Iris pigment epithelial cell (primary cell): ENCODE data around the gene RAMP1.
A peak's percentile ranks its signal among the peaks of the same experiment; 100 is the strongest.

ENCODE experiments used
- DNase-seq: peaks from one replicate; pipeline ENCODE4 v3.0.0-alpha.2; 2011; ENCODE audit warnings: low read depth

RAMP1 gene

DNA sequence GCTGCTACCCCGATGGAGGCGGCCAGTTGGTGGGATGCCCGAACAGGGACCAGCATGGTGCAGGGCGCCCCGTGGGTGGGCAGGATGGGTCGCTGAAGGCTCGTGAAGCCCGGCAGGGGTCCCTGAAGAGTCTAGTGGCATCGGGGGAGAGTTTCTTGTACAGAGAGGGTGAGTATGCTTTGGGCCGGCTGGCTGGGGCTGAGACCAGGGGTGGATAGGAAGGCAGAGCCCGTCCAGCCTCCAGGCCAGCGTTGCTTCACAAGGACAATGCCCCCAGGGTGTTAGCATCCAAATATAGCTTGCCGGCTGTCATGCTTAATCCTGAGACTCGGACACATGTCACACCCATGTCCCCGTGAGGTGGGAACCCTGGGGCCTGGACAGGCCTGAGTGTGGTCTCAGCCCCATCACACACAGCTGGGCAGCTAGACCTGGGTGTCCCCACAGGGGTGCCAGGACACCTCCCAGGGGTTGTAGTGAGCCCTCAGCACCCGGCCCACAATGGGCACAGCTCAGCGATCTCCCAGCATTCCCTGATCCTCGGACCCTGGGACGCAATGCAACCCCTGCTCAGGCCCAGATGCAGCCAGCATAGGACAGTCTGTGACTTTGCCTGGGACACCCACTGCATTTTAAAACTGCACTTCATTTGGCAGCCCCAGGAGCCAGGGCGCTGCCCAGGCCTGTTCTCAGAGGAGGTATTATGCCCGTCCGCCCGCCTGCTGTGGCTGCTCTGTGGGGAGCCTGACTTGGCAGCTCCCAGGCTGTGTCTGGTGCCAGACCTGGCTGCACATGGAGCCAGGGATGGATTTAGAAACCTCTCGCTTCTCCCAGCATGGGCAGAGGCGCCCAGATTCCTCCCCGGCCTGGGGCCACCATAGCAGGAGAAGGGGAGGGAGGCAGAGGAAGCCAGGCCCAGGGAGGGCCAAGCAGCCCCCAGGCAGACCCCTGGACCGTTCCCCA lies 36.4 kb downstream of the RAMP1 start:
- DNase-seq, result no peak

DNA sequence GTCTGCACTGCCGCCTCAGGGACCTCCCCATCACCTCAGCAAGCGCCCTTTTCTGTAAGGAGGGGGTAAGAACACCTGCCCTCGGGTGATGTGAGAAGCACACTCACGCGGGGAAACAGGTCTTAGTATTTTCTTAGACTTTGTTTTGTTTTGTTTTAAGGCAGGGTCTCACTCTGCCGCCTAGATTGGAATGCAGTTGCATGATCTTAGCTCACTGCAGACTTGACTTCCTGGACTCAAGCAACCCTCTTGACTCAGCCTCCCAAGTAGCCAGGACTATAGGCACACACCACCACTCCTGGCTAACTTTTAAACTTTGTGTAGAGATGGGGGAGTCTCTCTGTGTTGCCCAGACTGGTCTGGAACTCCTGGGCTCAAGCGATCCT lies 37.1 kb downstream of the RAMP1 start:
- DNase-seq, result peak; percentile 31

DNA sequence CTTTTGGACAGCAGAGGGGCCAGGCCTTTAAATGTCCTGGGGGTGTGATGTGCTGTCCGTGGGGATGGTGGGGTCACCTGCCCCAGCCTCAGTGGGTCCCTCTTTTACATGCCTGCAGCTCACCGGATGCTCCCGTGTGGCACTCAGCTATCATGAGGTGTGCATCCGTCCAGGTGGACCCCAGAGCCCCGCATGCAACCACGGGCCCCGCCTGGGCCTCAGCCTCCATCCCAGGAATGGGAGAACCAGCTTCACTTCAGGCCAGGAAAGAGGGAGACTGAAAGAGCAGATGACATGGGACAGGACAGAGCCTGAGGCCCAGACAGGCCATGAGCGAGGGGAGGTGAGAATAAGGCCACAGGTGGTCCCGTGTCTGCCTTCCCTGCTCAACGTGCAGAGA lies 37.5 kb downstream of the RAMP1 start:
- DNase-seq, result no peak

DNA sequence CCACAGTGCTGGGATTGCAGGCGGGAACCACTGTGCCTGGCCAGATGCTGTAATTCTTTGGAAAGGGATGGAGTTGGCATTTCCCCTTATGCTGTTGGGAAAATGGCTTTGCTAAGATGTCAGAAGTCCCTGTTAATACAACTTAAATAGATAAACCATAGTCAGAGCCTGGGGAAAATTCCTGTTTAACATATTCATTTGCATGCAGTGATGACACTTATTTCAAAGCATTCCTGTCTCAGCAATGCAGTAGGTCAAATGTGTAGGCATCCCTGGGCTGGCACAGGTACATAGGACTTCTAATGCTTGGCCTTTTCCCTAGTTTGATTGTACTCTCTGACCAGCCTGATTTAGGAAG lies 38.6 kb downstream of the RAMP1 start:
- DNase-seq, result no peak

DNA sequence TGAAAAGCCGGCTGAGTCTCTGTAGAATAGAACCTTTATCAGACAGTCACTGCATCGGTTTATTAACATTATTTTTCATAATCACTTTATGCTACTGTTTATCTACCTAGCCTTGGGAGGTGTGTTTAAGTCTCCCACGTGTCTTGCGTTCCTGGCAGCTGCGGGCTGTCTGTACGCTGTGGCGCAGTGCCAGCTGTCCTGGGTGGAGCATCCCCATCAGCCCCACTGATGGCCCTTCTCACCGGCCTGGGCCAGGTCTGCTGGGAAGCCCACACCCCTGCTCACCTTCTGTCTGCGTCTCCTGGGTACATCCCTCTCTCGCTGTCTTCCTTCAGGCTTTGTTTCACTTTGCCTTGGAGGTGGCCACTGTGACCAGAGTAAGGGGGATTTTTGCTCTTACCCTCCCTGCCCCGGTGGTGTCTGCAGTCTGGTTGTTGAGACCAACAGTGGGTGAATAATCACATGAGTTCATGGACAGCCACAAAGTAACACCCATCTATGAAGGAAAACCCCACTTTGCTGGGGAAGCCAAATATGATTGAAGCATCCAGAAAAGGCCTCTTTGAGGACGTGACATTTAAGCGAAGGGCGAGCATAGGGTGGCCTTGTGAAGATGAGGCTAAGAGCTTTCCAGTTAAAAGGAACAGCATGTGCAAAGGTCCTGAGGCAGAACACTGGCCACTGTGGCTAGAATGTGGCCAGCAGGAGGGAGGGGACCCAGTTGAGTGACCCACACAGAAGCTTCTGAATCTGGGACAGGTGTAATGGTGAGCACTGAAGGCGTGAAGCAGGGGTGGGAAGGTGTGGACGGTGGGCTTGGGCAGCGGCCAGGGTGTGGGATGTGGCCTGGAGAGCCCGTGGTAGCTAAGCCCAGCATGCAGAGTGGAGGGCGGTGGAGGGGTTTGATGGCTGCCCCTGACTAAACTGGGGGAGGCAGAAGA lies 41.7 kb downstream of the RAMP1 start:
- DNase-seq, result no peak

DNA sequence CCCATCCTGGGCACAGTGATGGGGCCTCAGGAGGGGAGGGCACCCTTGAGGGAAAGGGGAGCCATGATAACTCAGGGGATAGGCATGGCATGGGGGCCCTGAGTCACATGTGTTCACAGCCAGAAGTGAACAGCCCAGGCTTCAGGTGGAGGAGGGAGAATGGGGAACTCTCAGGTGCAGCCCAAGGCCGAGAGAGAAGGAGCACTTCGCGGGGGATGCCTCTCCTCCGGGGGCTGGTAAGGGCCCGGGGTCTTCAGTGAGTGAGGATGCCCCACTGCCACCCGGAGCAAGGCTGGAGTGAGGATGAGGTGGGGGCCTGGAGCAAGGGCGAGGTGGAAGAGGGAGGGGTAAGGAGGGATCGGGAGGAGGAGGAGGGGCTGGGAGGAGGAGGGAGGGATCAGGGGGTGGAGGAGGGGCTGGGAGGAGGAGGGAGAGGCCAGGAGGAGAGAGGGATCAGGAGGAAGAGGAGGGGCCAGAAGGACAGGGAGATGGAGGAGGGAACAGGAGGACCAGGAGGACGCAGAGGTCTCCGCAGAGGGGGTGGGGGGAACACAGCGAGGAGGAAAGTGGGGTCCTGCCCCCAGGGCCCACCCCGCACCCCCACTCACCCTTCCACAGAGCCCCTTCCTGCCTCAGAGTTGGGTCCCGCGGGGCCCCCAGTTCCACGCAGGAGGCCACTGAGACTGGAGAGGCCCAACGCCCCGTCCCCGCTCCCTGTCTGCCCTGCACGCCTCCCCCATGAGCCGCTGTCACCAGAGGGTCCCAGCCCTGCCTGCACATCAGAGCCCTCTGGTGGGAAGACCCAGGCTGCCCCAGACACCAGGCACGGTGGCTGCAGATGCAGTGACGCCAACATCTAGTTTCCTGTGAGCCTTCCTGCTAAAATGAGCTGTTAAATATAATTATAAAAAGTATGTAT lies 42.8 kb downstream of the RAMP1 start:
- DNase-seq, result no peak

DNA sequence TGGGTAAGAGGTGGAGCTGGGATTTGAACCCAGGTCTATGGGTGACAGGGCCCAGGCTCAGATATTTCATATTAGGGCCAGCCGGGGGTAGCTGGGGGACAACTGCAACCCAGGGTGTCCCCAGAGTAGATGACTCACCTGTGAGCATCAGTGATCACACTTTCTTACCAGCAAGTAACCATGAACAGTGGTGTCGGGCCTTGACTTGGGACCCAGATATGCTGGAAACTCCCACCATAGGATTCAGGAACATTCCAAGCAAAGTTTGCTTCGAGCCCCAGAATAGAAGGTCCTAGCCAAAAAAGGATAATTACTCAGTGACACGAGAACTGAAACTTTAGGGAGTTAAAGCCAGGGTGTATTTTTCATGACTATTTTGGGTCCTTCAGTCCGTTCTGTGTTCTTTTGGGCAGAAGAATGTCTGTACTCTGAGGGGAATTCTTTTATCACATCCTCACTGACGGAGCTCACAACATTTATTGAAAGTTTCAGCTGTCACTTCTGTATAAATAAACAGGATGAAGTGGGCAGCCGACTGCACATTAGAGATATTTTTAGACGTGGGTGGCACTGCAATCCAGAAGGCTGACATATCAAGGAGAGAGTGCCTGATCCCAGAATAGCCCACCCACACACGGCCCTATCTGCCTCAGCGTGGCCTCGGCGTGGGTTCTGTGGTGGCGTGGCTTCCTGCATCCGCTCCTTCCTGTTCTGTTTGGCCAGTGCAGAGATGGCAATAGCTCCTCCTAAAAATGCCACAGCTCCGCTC lies 45.6 kb downstream of the RAMP1 start:
- peak; percentile 52 for DNase-seq

DNA sequence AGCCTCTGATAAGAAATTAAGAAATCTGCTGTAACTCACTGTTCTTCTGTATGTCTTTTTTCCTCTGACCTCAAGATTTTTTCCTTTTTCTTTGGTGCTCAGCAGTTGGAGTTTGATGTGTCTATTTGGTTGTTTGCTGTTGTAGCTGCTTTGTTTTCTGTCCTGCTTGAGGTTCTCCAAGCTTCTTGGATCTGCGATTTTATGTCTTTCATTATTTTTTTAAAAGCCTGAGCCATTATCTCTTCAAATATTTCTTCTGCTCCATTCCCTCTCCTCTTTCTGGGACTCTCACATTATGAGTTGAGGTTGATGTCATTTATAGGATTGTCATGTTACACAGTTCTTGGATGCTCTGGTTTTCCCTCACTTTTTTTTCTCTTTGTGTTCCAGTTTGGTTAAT lies 47.7 kb downstream of the RAMP1 start:
- DNase-seq, result no peak

DNA sequence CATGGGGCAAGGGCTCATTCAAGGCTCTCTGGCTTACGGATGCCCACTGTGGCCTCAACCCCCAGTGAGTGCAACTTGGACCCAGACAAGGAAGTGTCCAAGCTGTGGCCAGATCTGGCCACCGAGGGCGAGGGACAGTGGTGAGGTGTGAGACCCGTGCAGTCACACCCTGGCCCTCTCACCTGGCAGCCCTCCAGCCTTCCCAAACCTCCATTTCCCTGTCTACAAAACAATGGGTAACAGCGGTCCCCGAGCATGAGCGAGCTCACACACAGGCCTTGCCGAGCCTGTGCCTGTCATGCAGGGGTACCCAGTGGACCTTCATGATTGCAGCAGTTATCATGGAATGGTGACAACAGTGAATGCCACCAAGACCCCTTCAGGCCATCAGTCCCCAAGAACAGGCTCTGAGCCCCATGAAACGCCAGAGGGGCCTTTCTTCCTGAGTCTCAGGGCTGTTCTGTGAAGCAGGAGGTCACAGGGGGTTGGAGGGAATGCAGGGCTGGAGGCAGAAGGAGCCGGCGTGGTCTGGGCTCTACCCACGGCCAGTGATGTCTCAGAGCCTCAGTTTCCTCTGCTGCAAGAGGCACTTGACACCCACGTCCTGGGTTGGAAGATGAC lies 49.8 kb downstream of the RAMP1 start:
- no peak for DNase-seq

DNA sequence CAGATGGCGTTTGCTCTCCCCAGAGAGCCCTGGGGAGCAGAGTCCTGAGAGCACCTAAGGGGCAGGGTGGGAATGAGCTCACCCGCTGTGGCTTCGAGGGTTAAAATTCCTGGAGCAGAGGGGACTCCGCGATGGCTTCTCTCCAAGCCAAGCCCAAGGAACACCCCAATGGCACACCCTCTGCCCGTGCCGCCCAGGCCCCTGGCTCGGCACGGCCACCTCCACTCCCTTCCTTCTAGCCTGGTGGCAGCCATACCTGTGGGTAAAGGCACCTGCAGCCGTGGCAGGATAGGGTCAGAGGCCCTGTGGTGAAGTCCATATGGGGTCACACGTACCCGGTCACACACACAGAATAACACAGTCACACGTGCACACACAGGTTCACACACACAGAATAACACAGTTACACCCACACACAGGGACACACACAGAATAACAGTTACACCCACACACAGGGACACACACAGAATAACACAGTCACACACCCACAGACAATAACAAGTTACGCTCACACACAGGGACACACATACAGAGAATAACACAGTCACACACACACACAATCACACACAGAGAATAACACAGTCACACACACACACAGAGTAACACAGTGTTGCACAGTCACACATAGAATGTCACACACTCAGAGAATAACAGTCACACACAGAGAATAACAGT lies 50.5 kb downstream of the RAMP1 start:
- no peak for DNase-seq

DNA sequence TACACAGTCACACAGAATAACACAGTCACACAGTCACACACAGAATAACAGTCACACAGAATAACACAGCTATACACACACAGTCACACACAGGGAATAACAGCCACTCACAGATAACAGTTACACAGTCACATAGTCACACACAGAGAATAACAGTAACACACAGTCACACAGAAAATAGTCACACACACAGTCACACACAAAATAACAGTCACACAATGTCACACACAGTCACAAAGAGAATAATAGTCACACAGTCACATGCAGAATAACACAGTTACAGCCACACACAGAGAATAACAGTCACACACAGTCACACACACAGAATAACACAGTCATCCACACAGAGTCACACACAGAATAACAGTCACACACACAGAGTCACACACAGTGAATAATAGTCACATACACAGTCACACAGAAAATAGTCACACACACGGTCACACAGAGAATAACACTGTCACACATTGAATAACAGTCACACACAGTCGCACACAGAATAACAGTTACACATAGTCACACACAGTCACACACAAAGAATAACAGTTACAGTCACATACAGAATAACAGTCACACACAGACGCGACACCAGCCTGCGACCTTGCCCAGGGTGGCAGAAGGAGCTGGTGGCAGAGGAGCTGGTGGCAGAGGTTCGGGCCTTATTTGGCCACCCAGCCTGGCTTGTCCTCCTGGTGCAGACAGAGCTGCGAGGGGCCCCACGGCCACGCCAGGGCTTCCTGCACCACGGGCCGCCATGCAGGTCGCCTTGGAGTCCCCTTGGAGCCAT lies 51.3 kb downstream of the RAMP1 start:
- no peak for DNase-seq

DNA sequence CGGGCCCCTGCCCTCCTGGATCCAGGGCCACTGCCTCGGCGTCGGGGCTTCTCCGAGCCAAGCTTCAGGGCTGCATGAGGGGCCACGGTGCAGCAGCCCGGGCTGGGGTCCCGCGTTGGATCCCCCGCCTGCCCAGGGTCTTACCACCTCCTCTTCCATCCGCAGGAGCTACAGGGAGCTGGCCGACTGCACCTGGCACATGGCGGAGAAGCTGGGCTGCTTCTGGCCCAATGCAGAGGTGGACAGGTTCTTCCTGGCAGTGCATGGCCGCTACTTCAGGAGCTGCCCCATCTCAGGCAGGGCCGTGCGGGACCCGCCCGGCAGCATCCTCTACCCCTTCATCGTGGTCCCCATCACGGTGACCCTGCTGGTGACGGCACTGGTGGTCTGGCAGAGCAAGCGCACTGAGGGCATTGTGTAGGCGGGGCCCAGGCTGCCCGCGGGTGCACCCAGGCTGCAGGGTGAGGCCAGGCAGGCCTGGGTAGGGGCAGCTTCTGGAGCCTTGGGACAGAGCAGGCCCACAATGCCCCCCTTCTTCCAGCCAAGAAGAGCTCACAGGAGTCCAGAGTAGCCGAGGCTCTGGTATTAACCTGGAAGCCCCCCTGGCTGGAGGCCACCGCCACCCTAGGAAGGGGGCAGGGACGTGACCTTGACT lies 52.1 kb downstream of the RAMP1 start:
- no peak for DNase-seq

DNA sequence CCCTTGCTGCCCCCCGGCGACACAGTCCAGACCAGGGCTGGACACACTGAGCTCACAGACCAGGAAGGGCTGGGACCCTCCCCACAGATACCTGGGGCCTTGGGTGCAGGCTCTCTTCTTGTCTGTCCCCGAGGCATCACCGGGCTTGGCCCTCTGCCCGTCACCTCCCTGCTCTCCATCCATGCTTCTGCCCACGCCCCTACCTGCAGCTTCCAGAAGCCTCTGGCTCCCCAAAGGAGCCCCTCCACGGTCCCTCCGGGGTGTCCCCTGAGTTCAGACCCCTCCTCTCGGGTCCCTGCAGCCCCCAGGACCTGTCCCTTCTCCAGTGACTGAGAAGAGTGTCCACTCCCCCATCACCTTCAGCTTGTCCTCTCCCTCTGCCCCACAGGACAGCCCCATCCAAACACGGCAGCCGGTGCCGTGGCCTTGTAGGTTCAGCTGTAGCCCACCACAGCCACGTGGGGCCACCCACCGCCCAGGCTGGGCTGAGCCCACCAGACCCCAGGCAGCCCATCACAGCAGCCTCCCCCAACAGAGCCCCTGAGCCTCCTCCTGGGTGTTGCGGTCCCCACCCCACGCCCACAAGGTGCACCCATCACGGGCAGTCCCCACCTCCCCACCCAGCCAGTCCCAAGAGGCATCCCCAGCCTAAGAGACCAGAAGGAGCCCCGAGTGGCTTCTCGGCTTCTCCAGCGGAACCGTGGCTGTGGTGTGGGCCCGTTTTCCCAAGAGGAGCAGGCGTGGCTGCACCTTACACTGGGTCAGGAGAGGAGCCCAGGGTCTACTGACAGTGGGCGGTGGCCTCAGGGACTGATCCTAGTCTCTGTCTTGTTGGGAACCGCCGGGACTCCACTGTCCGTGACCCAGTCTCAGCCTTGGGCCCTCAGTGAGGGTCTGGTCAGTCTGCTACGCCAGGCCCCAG lies 53.1 kb downstream of the RAMP1 start:
- DNase-seq, result no peak

DNA sequence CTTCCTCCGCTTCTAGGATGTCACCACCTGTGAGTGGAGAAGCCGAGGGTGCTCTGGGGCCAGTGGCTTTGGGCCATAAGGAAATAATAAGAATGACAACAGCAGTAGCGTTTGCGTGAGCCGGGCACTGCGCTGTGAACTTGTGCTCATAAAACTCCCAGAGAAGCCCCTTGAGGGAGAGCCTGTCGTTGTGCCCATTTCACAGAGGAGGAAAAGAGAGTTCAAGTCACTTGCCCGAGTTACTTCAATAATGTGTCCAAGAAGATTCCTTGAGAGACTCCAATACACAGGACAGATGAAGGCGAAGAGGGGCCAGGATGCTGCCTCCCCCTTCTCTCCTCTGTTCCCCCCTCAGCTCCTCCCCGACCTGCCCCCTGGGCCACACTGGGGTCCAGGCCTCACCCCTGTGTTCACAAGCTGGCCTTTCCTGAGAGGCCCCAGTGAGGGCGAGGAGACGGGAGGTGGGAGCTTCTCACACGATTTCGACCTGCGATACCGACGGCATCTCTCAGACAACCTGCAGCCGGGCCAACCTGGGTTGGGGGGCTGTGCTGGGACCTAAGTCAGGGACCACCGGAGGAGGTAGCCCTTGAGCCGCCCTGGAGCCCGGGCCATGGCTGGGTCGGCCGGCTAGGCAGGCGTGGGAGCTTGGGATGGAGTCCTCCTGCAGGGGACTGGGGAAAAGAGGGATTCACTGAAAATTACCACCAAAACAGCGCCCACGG lies 53.9 kb downstream of the RAMP1 start:
- DNase-seq, result no peak

DNA sequence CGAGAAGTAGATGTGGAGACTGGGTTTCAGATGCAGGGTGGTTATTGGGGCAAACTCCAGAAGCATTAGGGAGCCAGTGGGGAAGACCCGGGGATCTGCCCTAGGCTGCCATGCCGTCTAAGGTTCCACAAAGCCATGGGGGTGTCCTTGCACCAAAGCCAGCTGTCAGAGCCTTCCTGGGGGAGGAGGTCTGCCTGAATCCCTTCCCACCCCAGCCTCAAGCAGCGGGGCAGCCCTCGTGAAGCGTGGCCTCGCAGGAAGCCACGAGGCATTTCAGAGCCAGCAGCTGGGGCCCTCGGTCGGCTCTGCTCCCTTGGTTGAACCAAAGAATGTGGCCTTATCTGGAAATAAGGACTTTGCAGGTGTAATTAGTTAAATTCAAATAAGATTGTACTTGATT lies 56.2 kb downstream of the RAMP1 start:
- DNase-seq, result no peak

DNA sequence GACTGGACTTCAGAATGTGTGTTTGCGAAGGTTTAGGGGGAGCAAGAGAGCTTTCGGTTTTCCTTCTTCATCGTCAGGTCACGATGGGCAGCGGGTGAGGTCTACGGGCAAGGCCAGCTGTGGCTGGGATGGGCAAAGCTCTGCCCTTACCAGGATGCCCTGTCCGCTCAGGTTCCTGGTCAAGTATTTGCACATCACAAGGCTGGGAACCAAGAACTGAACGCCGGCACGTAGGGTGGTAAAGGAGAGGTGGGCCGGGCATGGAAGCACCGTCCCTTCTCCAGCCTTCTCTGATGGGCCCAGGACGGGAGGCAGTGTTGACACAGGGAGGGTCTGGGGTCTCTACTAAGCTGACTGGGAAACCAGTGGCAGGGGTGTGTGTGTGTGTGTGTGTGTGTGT lies 56.9 kb downstream of the RAMP1 start:
- no peak for DNase-seq
